Purkinje cell (primary cell): ENCODE measurements around the gene IMP4. TPM values are rescaled to one million over a fixed set of nuclear protein-coding genes. Genes with fewer than 3 reads are reported as not detected.

ENCODE experiments used
- polyA plus RNA-seq: library from polyadenylated mRNA; unstranded; fragments of >200 nt; fragmentation: Nextera tagmentation; gene quantifications from 2 replicates; pipeline ENCODE4 v1.2.1, GENCODE V29; 2014

Gene IMP4, protein sequence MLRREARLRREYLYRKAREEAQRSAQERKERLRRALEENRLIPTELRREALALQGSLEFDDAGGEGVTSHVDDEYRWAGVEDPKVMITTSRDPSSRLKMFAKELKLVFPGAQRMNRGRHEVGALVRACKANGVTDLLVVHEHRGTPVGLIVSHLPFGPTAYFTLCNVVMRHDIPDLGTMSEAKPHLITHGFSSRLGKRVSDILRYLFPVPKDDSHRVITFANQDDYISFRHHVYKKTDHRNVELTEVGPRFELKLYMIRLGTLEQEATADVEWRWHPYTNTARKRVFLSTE
- 26.8 and 62.4 TPM in 2 replicates for polyA plus RNA-seq

DNA sequence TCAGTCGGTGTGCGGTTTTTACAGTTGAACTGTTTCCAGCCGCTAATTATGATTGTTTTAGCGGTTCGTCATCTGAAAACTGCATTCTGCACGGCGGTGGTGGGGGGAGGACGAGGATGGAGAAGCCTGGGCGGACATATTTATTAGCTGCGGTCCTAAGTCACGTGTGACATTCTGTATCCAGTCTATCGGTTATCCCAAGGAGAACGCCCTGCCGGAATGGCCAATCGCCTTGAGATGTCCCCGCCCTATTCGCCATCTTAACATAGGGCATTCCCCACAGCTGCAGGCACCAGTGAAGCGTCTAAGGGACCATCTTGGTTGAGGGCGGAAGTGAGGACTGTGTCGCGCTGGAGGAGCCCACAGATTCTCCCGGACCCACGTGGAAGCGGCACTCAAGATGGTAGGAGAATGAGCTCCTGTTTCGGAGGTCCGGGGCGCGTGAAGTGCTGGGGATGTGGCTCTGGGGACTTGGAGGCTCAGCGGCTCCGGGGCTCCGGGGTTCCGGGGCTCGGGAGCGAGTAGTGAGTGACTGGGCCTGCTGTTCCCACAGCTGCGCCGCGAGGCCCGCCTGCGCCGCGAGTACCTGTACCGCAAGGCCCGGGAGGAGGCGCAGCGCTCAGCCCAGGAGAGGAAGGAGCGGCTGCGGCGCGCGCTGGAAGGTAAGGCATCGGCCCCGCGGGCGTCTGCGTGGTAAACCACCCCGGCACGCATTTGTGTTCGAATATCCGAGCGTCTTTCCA, at the start of gene IMP4:
IMP4 (plus strand) TSS at position 365 of the 743 bp plus-strand sequence; CDS start at position 401, 36 bp downstream.

GRCh38 chr2:130355578-130356431, 13.1 kb downstream of the IMP4 start, which contains the start of gene PTPN18:
TSS of gene PTPN18 (plus strand) at chr2:130356056. CDS start at chr2:130356108, 52 bp downstream.

Other genes starting within 250 kb of the IMP4 start
- not detected in 2 replicates for gene POTEF, start 213.7 kb upstream of the IMP4 start, polyA plus RNA-seq
- 0.92 TPM in 1 of 2 replicates, not detected in the other for gene CCDC74B, start 197.8 kb upstream of the IMP4 start, polyA plus RNA-seq
- gene SMPD4, start 161.3 kb upstream of the IMP4 start, polyA plus RNA-seq = 3.1 and 3.2 TPM in 2 replicates
- 11.4 and 16.2 TPM in 2 replicates for gene MZT2B, start 160.6 kb upstream of the IMP4 start, polyA plus RNA-seq
- 0.20 TPM in 1 of 2 replicates, not detected in the other for gene TUBA3E, start 144.5 kb upstream of the IMP4 start, polyA plus RNA-seq
- 3.3 and 4.4 TPM in 2 replicates for gene PTPN18, start 13.2 kb downstream of the IMP4 start, polyA plus RNA-seq
- gene POTEI, start 166.4 kb downstream of the IMP4 start, polyA plus RNA-seq = 0.67 TPM in 1 of 2 replicates, not detected in the other
- gene CFC1B, start 178.3 kb downstream of the IMP4 start, polyA plus RNA-seq = not detected in 2 replicates